ENCODE measurements around the gene NUDC. TPM values are rescaled to one million over a fixed set of nuclear protein-coding genes. Genes with fewer than 3 reads are reported as not detected.

The NUDC gene
- total RNA-seq, 1 donor from 2014 or later, result 101 TPM

DNA sequence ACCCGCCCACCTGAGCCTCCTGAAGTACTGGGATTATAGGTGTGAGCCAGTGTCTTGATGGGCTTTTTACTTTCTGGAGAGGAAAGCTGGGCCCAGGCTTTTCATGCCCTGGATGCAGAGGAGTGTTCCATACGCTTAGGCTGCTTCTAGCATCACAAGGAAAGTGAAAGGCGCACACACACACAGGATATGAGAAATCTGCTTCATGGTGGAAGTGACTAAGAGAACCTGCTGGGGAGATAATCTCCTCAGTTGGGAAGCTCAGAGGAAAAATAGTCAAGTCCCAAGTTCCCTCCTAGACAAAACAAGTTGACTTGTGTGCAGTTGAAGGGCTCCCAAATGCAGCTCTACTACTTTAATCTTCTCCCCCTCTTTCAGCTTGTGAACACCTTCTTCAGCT is 2.2 kb downstream of the NUDC start:
- Mint-ChIP-seq H3K4me1 (ENCODE audit: low read depth) (peaks cover 23% of the 10 kb centered on the region), H3K36me3 (ENCODE audit: insufficient read depth) (peaks cover 12% of the 10 kb centered on the region), H3K9me3 (ENCODE audit: low read depth) (no peaks in the 10 kb centered on the region), H3K27ac (no peak overlapping the region), H3K4me3 (ENCODE audit: low read depth) (peak overlapping the region; percentile 93), H3K27me3 (no peaks in the 10 kb centered on the region)
- no peak for TF ChIP-seq CTCF (IDR thresholded peaks at IDR 0.05; ENCODE audit: unreplicated experiment)
- DNase-seq (ENCODE audit: low spot score, unreplicated experiment), result no peak

DNA sequence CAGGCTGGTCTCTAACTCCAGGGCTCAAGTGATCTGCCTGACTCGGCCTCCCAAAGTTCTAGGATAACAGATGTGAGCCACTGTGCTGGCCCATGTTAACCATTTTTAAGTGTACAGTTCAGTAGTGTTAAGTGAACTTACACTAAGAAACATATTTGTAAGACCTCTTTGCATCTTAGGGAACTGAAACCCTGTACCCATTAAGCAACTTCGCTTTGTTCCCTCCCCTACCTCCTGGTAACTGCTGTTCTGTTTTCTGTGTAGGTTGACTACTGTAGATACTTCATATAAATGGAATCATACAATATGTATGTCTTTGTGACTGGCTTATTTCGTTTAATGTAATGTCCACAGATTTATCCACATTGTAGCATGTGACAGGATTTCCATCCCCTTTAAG is 11.0 kb downstream of the NUDC start:
- Mint-ChIP-seq H3K27ac (no peak overlapping the region), H3K4me3 (ENCODE audit: low read depth) (no peak overlapping the region), H3K36me3 (ENCODE audit: insufficient read depth) (peaks cover 24% of the 10 kb centered on the region)

GRCh38 chr1:26936823-26937222 is 15.3 kb downstream of the NUDC start:
- TF ChIP-seq CTCF (IDR thresholded peaks at IDR 0.05; ENCODE audit: unreplicated experiment), result no peak
- Mint-ChIP-seq H3K4me1 (ENCODE audit: low read depth) (no peaks in the 10 kb centered on the region), H3K36me3 (ENCODE audit: insufficient read depth) (peaks cover 17% of the 10 kb centered on the region), H3K9me3 (ENCODE audit: low read depth) (no peaks in the 10 kb centered on the region), H3K27me3 (no peaks in the 10 kb centered on the region), H3K27ac (no peak overlapping the region), H3K4me3 (ENCODE audit: low read depth) (no peak overlapping the region)
- DNase-seq (ENCODE audit: low spot score, unreplicated experiment), result no peak

More for the DNA sequence above, 11.0 kb downstream of the NUDC start:
- TF ChIP-seq CTCF (IDR thresholded peaks at IDR 0.05; ENCODE audit: unreplicated experiment), result no peak
- H3K27me3 Mint-ChIP-seq, result no peaks in the 10 kb centered on the region
- H3K4me1 Mint-ChIP-seq (ENCODE audit: low read depth), result no peaks in the 10 kb centered on the region
- no peak for DNase-seq (ENCODE audit: low spot score, unreplicated experiment)
- no peaks in the 10 kb centered on the region for H3K9me3 Mint-ChIP-seq (ENCODE audit: low read depth)

GRCh38 chr1:26938004-26938658 is 16.6 kb downstream of the NUDC start:
- no peaks in the 10 kb centered on the region for H3K4me1 Mint-ChIP-seq (ENCODE audit: low read depth)
- no peak overlapping the region for H3K4me3 Mint-ChIP-seq (ENCODE audit: low read depth)
- no peak for DNase-seq (ENCODE audit: low spot score, unreplicated experiment)
- H3K27me3 Mint-ChIP-seq, result no peaks in the 10 kb centered on the region
- H3K9me3 Mint-ChIP-seq (ENCODE audit: low read depth), result no peaks in the 10 kb centered on the region
- no peak for TF ChIP-seq CTCF (IDR thresholded peaks at IDR 0.05; ENCODE audit: unreplicated experiment)
- H3K36me3 Mint-ChIP-seq (ENCODE audit: insufficient read depth), result peaks cover 19% of the 10 kb centered on the region
- H3K27ac Mint-ChIP-seq, result peak overlapping the region; percentile 62

DNA sequence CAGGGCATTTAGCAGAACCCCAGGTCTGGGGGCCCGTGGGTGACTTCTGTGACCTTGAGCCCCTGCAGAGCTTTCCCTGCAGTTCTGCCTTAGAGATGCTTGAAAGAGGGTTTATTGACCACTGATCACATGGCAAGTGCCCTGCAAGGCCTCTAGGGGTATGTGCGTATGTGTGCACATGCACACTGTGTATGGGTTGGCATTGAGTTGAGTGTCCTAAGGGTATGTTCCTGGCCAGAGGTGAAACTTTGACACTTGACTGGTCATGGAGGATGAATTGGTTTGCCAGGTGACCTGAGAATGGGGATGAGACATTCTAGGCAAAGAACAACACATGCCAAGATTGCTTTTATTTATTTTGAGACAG is 17.1 kb downstream of the NUDC start:
- no peak overlapping the region for H3K27ac Mint-ChIP-seq
- no peak for DNase-seq (ENCODE audit: low spot score, unreplicated experiment)
- TF ChIP-seq CTCF (IDR thresholded peaks at IDR 0.05; ENCODE audit: unreplicated experiment), result no peak
- peaks cover 20% of the 10 kb centered on the region for H3K36me3 Mint-ChIP-seq (ENCODE audit: insufficient read depth)
- H3K27me3 Mint-ChIP-seq, result no peaks in the 10 kb centered on the region
- no peak overlapping the region for H3K4me3 Mint-ChIP-seq (ENCODE audit: low read depth)
- no peaks in the 10 kb centered on the region for H3K9me3 Mint-ChIP-seq (ENCODE audit: low read depth)
- no peaks in the 10 kb centered on the region for H3K4me1 Mint-ChIP-seq (ENCODE audit: low read depth)
